Measurements from ENCODE around the gene HDAC1.

GRCh38 chr1:32286763-32287162 lies 5.1 kb upstream of the HDAC1 start:
- TF ChIP-seq EP300 (IDR thresholded peaks at IDR 0.05; ENCODE audit: borderline replicate concordance in 1 of 2, low read depth in 1 of 2, low read length in 1 of 2), result no peak
- no peak for TF ChIP-seq POLR2AphosphoS5 (IDR thresholded peaks at IDR 0.05; ENCODE audit: low read depth, low read length)
- no peak for TF ChIP-seq YY1 (IDR thresholded peaks at IDR 0.05; ENCODE audit: low read depth)
- no peak for TF ChIP-seq SIN3A (IDR thresholded peaks at IDR 0.05; ENCODE audit: borderline replicate concordance, low read depth, low read length)
- no peak for TF ChIP-seq IRF3 (IDR thresholded peaks at IDR 0.05; ENCODE audit: low read depth, low read length)
- TF ChIP-seq RAD21 (IDR thresholded peaks at IDR 0.05; ENCODE audit: low read length), result no peak
- no peak for TF ChIP-seq SMC3 (IDR thresholded peaks at IDR 0.05; ENCODE audit: low read depth, low read length)
- TF ChIP-seq, protein P1, sequence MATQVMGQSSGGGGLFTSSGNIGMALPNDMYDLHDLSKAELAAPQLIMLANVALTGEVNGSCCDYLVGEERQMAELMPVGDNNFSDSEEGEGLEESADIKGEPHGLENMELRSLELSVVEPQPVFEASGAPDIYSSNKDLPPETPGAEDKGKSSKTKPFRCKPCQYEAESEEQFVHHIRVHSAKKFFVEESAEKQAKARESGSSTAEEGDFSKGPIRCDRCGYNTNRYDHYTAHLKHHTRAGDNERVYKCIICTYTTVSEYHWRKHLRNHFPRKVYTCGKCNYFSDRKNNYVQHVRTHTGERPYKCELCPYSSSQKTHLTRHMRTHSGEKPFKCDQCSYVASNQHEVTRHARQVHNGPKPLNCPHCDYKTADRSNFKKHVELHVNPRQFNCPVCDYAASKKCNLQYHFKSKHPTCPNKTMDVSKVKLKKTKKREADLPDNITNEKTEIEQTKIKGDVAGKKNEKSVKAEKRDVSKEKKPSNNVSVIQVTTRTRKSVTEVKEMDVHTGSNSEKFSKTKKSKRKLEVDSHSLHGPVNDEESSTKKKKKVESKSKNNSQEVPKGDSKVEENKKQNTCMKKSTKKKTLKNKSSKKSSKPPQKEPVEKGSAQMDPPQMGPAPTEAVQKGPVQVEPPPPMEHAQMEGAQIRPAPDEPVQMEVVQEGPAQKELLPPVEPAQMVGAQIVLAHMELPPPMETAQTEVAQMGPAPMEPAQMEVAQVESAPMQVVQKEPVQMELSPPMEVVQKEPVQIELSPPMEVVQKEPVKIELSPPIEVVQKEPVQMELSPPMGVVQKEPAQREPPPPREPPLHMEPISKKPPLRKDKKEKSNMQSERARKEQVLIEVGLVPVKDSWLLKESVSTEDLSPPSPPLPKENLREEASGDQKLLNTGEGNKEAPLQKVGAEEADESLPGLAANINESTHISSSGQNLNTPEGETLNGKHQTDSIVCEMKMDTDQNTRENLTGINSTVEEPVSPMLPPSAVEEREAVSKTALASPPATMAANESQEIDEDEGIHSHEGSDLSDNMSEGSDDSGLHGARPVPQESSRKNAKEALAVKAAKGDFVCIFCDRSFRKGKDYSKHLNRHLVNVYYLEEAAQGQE (IDR thresholded peaks at IDR 0.05; ENCODE audit: low read depth, low read length), result no peak
- no peak for TF ChIP-seq FOXM1 (IDR thresholded peaks at IDR 0.05; ENCODE audit: low read depth)
- TF ChIP-seq, protein P2, sequence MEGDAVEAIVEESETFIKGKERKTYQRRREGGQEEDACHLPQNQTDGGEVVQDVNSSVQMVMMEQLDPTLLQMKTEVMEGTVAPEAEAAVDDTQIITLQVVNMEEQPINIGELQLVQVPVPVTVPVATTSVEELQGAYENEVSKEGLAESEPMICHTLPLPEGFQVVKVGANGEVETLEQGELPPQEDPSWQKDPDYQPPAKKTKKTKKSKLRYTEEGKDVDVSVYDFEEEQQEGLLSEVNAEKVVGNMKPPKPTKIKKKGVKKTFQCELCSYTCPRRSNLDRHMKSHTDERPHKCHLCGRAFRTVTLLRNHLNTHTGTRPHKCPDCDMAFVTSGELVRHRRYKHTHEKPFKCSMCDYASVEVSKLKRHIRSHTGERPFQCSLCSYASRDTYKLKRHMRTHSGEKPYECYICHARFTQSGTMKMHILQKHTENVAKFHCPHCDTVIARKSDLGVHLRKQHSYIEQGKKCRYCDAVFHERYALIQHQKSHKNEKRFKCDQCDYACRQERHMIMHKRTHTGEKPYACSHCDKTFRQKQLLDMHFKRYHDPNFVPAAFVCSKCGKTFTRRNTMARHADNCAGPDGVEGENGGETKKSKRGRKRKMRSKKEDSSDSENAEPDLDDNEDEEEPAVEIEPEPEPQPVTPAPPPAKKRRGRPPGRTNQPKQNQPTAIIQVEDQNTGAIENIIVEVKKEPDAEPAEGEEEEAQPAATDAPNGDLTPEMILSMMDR (IDR thresholded peaks at IDR 0.05), result no peak
- TF ChIP-seq CHD2 (IDR thresholded peaks at IDR 0.05; ENCODE audit: low read length, partially characterized antibody), result no peak
